K562 (cell line): ENCODE results near the gene PSMA6. TPM values are rescaled to one million over a fixed set of nuclear protein-coding genes. Genes with fewer than 3 reads are reported as not detected.

ENCODE experiments used
- CEBPB ChIP-seq: fragments of 450-650 bp; IDR thresholded peaks from 2 replicates; pipeline ENCODE4 v1.6.1; 2016; ENCODE audit warnings: missing genetic modification characterization, missing compliant biosample characterization
- CHD1 ChIP-seq: fragments of 200-600 bp; sonication (generic); IDR thresholded peaks from one replicate; pipeline ENCODE4 v1.6.1; 2012; ENCODE audit warnings: mild to moderate bottlenecking, moderate library complexity, low read length, inconsistent platforms
- DPF2 ChIP-seq: fragments of 450-650 bp; IDR thresholded peaks from 2 replicates; pipeline ENCODE4 v1.6.1; 2016
- ETV1 ChIP-seq: fragments of 450-650 bp; conservative IDR thresholded peaks from 2 replicates; pipeline ENCODE4 v1.6.1; 2016; ENCODE audit warnings: missing genetic modification characterization, control low read depth, low read depth, missing compliant biosample characterization
- FOXK2 ChIP-seq, 2 experiments: fragments of 450-650 bp; IDR thresholded peaks in 1 of 2; conservative IDR thresholded peaks in 1 of 2; 2 replicates each; pipeline ENCODE4 v1.6.1; 2016; ENCODE audit warnings: low read depth in 2 of 2, mild to moderate bottlenecking in 1 of 2
- KLF16 ChIP-seq: IDR thresholded peaks from 2 replicates; pipeline ENCODE4 v1.6.1; 2016; ENCODE audit warnings: antibody characterized with exemption
- MYNN ChIP-seq, 2 experiments: sonication (generic); formaldehyde crosslinking in 1 of 2; IDR thresholded peaks; 2 replicates each; pipeline versions ENCODE4 v1.5.0 to v1.6.1; 2016 to 2020; ENCODE audit warnings: antibody characterized with exemption in 1 of 2, missing genetic modification reagents in 1 of 2
- NR2F6 ChIP-seq: fragments of 450-650 bp; formaldehyde crosslinking; IDR thresholded peaks from 2 replicates; pipeline ENCODE4 v1.4.0; 2020; ENCODE audit warnings: mild to moderate bottlenecking
- SMAD4 ChIP-seq: fragments of 250-450 bp; sonication (Bioruptor Pico); conservative IDR thresholded peaks from 2 replicates; pipeline ENCODE4 v1.8.0; 2021; ENCODE audit warnings: inconsistent platforms, mild to moderate bottlenecking, moderate library complexity
- TRIM28 ChIP-seq: fragments of 450-650 bp; IDR thresholded peaks from 2 replicates; pipeline ENCODE4 v1.6.1; 2017
- TSC22D4 ChIP-seq: fragments of 450-650 bp; IDR thresholded peaks from 2 replicates; pipeline ENCODE4 v1.6.1; 2016; ENCODE audit warnings: missing genetic modification characterization, missing biosample characterization, control low read depth
- ZNF785 ChIP-seq: fragments of 250-450 bp; sonication (Bioruptor Pico); IDR thresholded peaks from 2 replicates; pipeline ENCODE4 v1.4.0; 2020; ENCODE audit warnings: mild to moderate bottlenecking
- polyA plus RNA-seq, 8 experiments: library from polyadenylated mRNA; depleted of rRNA in 4 of 8; stranded (reverse) in 5 of 8; unstranded in 3 of 8; fragments of >200 nt; fragmentation: Nextera tagmentation in 2 of 8; fragmentation: Illumina TruSeq in 1 of 8; extraction: Ambion mirVana in 2 of 8; extraction: Trizol in 1 of 8; gene quantifications; 2 replicates each; pipeline versions ENCODE4 v1.2.1 to v1.2.3, GENCODE V29; 2011 to 2014; ENCODE audit warnings: inconsistent platforms in 1 of 8, missing spikeins in 1 of 8
- total RNA-seq, 7 experiments: library from RNA; depleted of rRNA in 6 of 7; stranded (reverse); fragments of >200 nt in 6 of 7; fragmentation: Illumina TruSeq in 2 of 7; extraction: Trizol in 2 of 7; gene quantifications; 2 replicates each; pipeline versions ENCODE4 v1.2.1 to v1.2.3, GENCODE V29; 2011 to 2021; ENCODE audit warnings: low replicate concordance in 1 of 7
- TF ChIP-seq, protein P1 (sequence below): sonication (generic); formaldehyde crosslinking; IDR thresholded peaks from 2 replicates; pipeline ENCODE4 v1.8.0; 2022; ENCODE audit warnings: missing genetic modification reagents, mild to moderate bottlenecking, moderate library complexity, borderline replicate concordance
- TF ChIP-seq, protein P2 (sequence below): fragments of 250-450 bp; sonication (Bioruptor Pico); IDR thresholded peaks from 2 replicates; pipeline ENCODE4 v1.4.0; 2020
- TF ChIP-seq, protein P3 (sequence below): fragments of 450-650 bp; IDR thresholded peaks from one replicate; pipeline ENCODE4 v1.6.1; 2018; ENCODE audit warnings: mild to moderate bottlenecking, moderate library complexity; ENCODE audit not compliant: partially characterized antibody
- TF ChIP-seq, protein P4 (sequence below), 2 experiments: IDR thresholded peaks in 1 of 2; conservative IDR thresholded peaks in 1 of 2; 2 replicates each; pipeline ENCODE4 v1.6.1; 2016; ENCODE audit warnings: low read depth in 2 of 2, mild to moderate bottlenecking in 1 of 2, missing compliant biosample characterization in 1 of 2, missing genetic modification characterization in 1 of 2, moderate library complexity in 1 of 2

The PSMA6 gene
- total and polyA plus RNA-seq, 9 of the 15 experiments (the other 6 are each of a cell fraction or from before 2014, with no cell fraction given), result 210 to 952 (median 288) TPM

DNA sequence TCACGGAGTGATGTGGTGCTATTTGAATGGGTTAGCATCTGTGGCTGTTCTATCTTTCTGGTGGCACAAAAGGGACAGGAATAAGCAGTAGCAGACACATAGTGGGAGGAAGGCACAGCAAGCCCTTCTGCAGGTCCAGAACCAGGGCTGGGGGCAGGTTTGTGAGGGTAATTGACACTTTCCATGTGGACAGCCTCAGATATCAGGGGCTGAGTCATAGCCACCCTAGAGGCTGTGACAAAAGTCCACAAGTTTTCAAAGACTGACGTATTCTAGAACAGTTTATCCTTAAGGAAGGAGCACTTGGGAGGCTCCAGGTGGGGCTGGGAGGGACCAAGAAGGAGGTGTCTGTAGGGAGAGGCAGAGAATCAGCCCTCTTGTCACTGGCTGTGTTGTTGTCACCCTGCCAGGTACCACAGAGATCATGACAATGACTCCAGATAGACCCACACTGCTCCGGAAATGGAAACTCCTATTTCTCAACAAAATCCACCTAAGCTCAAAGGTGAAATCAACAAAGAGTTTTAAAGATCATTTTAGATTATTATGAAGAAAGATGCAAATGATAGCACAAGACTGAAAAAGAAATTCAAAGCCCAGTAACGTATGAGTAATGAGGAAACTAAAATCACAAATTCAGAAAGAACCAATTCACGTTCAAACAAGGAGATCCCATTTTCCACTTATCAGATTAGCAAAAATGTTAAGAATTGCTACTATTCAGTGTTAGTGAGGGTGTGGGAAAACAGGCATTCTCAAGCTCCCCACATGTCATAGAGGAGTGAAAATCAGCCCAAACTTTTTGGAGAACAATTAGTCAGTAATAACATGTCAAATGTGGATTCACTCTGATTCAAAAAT, 64.0 kb downstream of the PSMA6 start (continued):
- 0 out of 4 replicates have a peak, but pooled peaks of 1 of the 2 experiments have one; percentile 25 for TF ChIP-seq FOXK2 (conservative IDR thresholded peaks at IDR 0.05 in 1 of 2, IDR thresholded peaks at IDR 0.05 in 1 of 2; ENCODE audit: low read depth in 2 of 2)
- TF ChIP-seq, protein P1, sequence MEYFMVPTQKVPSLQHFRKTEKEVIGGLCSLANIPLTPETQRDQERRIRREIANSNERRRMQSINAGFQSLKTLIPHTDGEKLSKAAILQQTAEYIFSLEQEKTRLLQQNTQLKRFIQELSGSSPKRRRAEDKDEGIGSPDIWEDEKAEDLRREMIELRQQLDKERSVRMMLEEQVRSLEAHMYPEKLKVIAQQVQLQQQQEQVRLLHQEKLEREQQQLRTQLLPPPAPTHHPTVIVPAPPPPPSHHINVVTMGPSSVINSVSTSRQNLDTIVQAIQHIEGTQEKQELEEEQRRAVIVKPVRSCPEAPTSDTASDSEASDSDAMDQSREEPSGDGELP (CRISPR knock-in tag), result no peak
- no peak for TF ChIP-seq KLF16
- TF ChIP-seq, protein P2, sequence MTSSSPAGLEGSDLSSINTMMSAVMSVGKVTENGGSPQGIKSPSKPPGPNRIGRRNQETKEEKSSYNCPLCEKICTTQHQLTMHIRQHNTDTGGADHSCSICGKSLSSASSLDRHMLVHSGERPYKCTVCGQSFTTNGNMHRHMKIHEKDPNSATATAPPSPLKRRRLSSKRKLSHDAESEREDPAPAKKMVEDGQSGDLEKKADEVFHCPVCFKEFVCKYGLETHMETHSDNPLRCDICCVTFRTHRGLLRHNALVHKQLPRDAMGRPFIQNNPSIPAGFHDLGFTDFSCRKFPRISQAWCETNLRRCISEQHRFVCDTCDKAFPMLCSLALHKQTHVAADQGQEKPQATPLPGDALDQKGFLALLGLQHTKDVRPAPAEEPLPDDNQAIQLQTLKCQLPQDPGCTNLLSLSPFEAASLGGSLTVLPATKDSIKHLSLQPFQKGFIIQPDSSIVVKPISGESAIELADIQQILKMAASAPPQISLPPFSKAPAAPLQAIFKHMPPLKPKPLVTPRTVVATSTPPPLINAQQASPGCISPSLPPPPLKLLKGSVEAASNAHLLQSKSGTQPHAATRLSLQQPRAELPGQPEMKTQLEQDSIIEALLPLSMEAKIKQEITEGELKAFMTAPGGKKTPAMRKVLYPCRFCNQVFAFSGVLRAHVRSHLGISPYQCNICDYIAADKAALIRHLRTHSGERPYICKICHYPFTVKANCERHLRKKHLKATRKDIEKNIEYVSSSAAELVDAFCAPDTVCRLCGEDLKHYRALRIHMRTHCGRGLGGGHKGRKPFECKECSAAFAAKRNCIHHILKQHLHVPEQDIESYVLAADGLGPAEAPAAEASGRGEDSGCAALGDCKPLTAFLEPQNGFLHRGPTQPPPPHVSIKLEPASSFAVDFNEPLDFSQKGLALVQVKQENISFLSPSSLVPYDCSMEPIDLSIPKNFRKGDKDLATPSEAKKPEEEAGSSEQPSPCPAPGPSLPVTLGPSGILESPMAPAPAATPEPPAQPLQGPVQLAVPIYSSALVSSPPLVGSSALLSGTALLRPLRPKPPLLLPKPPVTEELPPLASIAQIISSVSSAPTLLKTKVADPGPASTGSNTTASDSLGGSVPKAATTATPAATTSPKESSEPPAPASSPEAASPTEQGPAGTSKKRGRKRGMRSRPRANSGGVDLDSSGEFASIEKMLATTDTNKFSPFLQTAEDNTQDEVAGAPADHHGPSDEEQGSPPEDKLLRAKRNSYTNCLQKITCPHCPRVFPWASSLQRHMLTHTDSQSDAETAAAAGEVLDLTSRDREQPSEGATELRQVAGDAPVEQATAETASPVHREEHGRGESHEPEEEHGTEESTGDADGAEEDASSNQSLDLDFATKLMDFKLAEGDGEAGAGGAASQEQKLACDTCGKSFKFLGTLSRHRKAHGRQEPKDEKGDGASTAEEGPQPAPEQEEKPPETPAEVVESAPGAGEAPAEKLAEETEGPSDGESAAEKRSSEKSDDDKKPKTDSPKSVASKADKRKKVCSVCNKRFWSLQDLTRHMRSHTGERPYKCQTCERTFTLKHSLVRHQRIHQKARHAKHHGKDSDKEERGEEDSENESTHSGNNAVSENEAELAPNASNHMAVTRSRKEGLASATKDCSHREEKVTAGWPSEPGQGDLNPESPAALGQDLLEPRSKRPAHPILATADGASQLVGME (CRISPR knock-in tag), result no peak
- TF ChIP-seq TSC22D4 (tag), result no peak
- no peak for TF ChIP-seq NR2F6 (CRISPR knock-in tag)
- no peak for TF ChIP-seq SMAD4
- TF ChIP-seq ZNF785 (CRISPR knock-in tag), result no peak
- no peak; the same call in 1 of the 2 replicates for TF ChIP-seq CEBPB (tag)
- TF ChIP-seq, protein P3, sequence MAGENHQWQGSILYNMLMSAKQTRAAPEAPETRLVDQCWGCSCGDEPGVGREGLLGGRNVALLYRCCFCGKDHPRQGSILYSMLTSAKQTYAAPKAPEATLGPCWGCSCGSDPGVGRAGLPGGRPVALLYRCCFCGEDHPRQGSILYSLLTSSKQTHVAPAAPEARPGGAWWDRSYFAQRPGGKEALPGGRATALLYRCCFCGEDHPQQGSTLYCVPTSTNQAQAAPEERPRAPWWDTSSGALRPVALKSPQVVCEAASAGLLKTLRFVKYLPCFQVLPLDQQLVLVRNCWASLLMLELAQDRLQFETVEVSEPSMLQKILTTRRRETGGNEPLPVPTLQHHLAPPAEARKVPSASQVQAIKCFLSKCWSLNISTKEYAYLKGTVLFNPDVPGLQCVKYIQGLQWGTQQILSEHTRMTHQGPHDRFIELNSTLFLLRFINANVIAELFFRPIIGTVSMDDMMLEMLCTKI, result no peak
- TF ChIP-seq MYNN (IDR thresholded peaks at IDR 0.05), result no peak
- no peak for TF ChIP-seq MYNN (CRISPR knock-in tag; IDR thresholded peaks at IDR 0.05)
- peak; percentile 76 for TF ChIP-seq DPF2
- no peak for TF ChIP-seq TRIM28
- no peak for TF ChIP-seq CHD1
- peak; percentile 55 for TF ChIP-seq ETV1
- TF ChIP-seq, protein P4, sequence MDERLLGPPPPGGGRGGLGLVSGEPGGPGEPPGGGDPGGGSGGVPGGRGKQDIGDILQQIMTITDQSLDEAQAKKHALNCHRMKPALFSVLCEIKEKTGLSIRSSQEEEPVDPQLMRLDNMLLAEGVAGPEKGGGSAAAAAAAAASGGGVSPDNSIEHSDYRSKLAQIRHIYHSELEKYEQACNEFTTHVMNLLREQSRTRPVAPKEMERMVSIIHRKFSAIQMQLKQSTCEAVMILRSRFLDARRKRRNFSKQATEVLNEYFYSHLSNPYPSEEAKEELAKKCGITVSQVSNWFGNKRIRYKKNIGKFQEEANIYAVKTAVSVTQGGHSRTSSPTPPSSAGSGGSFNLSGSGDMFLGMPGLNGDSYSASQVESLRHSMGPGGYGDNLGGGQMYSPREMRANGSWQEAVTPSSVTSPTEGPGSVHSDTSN (CRISPR knock-in tag; IDR thresholded peaks at IDR 0.05; ENCODE audit: low read depth), result no peak
- TF ChIP-seq, protein P4 (tag; conservative IDR thresholded peaks at IDR 0.05; ENCODE audit: low read depth), result no peak
